GM12801 (cell line): Measurements from ENCODE around the gene GALR1.

Experiments
- CTCF ChIP-seq: IDR thresholded peaks from one replicate; pipeline ENCODE4 v1.5.1; 2011; ENCODE audit warnings: control low read depth; ENCODE audit not compliant: insufficient read length; ENCODE audit errors: extremely low read depth

Gene GALR1

GRCh38 chr18:77254711-77255405 lies 5.2 kb downstream of the GALR1 start:
- no peak for TF ChIP-seq CTCF

DNA sequence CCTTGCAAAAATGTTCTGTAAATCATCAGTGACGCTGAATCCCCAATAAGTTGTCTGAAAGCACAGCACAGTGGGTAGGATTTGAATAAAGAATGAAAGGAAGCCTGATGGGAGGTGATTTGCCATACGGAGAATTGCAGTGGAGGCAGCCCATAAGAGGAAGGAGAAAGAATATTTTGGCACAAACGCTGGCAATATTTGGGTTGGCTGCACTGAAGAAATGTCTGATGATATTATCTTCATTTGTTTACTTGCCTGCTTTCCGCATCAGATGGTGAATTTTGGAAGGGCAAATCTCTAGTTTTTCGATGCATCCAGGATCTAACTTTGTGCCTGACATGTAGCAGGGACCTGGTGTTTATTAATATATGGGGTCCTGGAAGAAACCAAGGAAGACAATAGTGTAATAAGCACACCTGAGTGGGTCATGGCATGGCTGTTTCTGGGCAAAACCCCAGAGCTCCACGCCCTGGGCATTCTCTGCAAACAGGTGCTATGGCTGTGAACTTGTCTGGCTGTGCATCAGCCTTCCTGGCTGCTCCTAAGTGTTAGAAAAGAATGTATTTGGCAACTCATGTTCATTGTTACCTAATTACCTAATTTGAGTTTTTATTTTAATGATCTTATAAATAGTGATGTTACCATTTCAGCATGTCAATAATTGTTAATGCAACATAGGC lies 5.9 kb downstream of the GALR1 start:
- TF ChIP-seq CTCF: no peak

GRCh38 chr18:77262643-77263465 lies 13.2 kb downstream of the GALR1 start:
- no peak for TF ChIP-seq CTCF

DNA sequence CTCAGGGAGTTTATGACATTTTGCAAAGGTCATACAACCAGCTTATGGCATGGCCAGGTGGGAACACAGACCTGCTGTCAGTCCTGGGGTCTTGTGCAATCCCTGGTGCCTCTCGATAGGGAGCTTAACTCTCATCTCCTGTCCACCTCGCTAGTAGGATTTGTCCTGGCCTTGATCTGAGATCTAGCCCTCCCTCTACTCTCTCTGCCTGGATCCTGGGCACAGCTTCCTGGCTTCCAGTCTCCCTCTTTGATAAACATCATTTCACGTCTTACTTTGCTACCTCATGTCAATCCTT lies 13.8 kb downstream of the GALR1 start:
- TF ChIP-seq CTCF: no peak

DNA sequence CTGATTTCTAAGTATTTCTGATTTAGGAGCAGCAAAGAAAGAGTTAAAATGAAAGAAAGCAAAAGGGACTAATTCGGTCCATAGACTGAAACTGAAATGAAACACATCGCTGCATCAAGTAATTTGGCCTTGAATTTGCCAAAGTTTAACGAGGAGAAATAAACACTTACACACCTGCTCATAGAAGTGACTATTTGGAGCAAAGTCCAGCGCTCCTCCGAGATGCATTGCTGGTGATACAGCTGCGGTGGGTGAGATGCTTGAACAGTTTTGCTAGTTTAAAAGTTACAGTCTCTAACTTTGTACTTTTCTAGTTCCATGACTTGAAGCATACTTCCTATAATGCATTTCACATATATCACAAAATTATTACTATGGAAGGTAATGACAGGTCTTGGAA lies 18.3 kb downstream of the GALR1 start:
- no peak for TF ChIP-seq CTCF

DNA sequence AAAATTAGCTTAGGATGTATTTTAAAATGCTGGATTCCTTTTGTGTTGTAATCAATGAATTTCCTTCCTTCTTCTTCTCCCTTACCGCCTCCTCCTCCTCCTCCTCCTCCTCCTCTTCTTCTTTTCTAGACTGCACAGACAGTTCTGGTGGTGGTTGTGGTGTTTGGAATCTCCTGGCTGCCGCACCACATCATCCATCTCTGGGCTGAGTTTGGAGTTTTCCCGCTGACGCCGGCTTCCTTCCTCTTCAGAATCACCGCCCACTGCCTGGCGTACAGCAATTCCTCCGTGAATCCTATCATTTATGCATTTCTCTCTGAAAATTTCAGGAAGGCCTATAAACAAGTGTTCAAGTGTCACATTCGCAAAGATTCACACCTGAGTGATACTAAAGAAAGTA lies 18.8 kb downstream of the GALR1 start:
- TF ChIP-seq CTCF: no peak

DNA sequence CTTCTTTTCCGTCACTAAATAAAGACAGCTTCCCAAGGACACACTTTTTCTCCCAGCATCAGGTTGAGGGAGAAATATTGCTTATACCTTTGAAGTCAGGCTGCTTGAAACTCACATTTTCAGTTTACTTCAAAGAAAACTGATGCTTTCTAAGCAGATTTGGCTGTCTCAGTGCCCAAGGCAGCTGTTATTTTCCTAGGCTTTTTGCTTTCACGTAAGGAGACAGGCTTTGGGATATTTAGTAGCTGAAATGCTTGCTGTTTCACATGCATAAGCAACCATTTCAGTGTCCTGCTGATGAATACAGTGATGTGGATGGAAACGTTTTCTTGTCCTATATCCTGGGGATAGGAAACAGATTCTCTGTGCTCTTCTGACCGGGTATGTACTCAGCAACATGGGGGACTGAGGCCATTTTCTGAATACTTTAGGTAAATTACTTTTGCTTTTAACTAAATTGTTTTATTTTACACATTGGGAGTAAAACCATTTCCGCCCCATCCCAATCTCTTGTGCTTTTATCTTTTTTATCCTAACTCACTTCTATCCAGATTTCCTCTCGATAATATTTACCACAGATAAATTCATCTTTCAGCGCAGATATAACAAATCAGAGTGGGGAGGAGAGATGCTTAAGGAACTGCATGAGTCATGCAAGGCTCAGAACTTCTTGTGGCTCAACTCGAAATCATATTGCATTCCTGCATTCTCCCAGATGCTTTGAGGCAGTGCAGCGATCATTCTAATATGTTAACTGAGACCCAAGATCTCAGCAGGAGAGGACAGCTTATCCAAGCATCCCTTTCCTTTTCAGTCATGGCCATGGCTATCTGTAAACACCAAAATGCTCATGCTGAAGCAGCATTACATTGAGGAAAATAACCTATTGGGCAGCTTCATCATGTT lies 22.2 kb downstream of the GALR1 start:
- TF ChIP-seq CTCF: no peak
